Mesodermal cell (in vitro differentiated cells): ENCODE data around the gene POLR2J. TPM values are rescaled to one million over a fixed set of nuclear protein-coding genes. Genes with fewer than 3 reads are reported as not detected.
"Not testable (repeated sequence)": the region's sequence is repeated elsewhere in the genome, so short reads cannot be mapped to it uniquely, and the experiment has no call there.

ENCODE experiments used
- H3K27ac ChIP-seq: 2 replicates; pipeline ENCODE4 v1.7.0; 2013; ENCODE audit warnings: mild to moderate bottlenecking, low read depth, low read length, moderate library complexity; ENCODE audit not compliant: severe bottlenecking
- H3K36me3 ChIP-seq: 2 replicates; pipeline ENCODE4 v1.7.1; 2013; ENCODE audit warnings: mild to moderate bottlenecking, low read length, moderate library complexity; ENCODE audit not compliant: control insufficient read depth, insufficient read depth
- H3K4me1 ChIP-seq: one replicate; pipeline ENCODE4 v1.7.1; 2013; ENCODE audit warnings: mild to moderate bottlenecking, low read length; ENCODE audit not compliant: insufficient read depth, control insufficient read depth, poor library complexity, severe bottlenecking
- H3K4me3 ChIP-seq: 2 replicates; pipeline ENCODE4 v1.7.0; 2013; ENCODE audit warnings: low read length, control low read depth, mild to moderate bottlenecking; ENCODE audit not compliant: insufficient read depth, poor library complexity, severe bottlenecking; ENCODE audit errors: extremely low read depth
- H3K9me3 ChIP-seq: 2 replicates; pipeline ENCODE4 v1.7.1; 2013; ENCODE audit warnings: mild to moderate bottlenecking, low read length, moderate library complexity; ENCODE audit not compliant: control insufficient read depth
- WGBS, 2 experiments: methylation state at CpG; one replicate each; pipeline ENCODE4 v1.1.5; 2013; ENCODE audit warnings: missing lambda C conversion rate in 2 of 2; ENCODE audit not compliant: insufficient coverage in 2 of 2; 5-methylcytosine and 5-hydroxymethylcytosine counted together
- polyA plus RNA-seq, 2 experiments: library from polyadenylated mRNA; stranded (reverse); fragments of 50-300 nt; gene quantifications; one replicate each; pipeline ENCODE4 v1.2.3, GENCODE V29; 2013

POLR2J gene
- polyA plus RNA-seq (2013, experiment 1 of 2) = 78.0 TPM
- 70.1 TPM for polyA plus RNA-seq (2013, experiment 2 of 2)

DNA sequence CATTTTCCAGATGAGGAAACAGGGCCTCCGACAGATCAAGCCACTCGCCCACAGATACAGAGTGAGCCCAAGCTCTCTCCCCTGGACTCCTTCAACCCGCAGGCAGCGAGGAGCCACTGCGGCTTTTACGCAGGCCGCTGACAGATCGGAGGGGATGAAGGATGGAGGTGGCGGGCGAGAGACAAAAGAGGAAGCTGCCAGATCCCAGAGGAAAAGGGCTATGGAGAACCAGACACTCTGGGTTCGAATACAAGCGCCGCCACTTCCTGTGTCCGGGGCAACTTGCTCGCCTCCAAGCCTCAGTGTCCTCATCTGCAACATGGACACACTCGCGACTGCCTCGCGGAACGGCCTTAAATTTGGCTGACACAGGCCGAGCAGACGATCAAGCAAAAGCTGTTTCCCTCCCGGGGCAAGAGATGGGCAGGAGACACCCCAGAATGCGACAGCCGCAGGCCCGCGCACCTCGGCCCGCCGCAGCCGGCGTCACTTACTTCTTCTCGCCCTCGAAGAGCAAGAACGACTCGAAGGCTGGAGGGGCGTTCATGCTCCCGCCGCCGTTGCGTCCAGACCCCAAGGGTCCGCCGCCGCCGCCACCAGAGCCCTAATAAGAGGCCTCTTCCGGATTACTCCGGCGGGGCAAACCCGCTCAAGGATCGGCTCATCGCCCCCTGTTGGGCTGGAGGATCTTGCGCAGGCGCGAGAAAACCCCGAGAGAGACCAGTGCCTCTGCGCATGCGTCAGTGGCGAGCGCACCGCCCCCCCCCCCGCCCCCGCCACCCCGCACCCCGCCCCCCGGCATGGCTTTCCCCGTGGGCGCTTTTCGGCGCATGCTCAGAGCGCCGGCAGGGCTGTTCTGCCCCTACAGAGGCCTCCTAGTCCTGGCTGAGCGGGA is at the start of gene POLR2J:
Gene POLR2J, minus strand, starts transcription at position 609 of the 895 bp plus-strand sequence. Its CDS starts 62 bp downstream, at position 547.
- H3K27ac ChIP-seq, H3K9me3 ChIP-seq, H3K36me3 ChIP-seq, H3K4me1 ChIP-seq: not testable (repeated sequence)
- 0% methylated on average over 5 of the region's 72 CpGs; no CpG with 5 or more reads in 1 of the 2 experiments for WGBS, 2 experiments
- peak within 1 kb of the TSS; percentile 33 for H3K4me3 ChIP-seq

DNA sequence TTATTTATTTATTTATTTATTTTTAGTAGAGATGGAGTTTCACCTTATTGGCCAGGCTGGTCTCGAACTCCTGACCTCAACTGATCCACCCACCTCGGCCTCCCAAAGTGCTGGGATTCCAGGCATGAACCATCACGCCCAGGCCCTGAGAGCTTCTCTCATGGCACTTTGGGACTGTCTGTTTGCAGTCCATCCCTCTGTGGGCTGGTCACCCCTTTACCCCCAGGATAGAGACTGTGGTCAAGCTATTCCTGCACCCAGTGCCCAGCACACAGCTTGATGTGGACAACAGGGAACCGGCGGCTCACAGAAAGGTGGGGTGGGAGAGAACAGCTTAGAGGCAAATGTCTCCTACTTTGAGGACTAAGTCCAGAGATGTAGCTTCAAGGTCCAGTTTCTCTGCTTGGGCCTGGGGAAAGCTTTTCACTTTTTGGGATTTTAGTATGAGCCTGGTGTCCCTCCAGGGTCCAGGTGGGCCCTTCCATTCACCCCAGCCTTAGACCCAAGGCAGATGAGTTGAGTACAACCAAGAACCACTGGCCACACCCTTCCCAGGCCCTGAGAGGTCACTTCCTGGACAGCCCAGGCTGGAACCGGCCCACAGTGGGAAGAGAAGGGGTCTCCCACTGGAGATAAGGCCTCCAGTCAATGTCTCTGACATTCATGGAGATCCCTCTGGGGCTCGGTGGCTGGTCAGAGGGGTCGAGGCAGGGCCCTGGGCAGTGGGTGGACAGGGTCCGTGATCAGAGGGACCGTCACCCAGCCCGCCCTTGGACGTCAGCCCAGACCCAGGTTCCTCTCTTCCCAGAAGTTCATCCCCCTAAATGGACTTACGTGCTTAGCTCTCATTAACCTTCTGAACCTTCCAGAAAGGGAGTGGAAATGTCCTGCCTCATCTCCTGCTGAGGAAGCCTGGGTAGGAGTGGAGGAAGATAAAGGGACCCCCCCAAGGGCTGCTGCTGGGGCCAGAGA is 49.4 kb upstream of the POLR2J start:
- WGBS, 2 experiments = no CpG with 5 or more reads among the region's 13 CpGs
- H3K9me3 ChIP-seq, H3K4me3 ChIP-seq, H3K4me1 ChIP-seq, H3K36me3 ChIP-seq, H3K27ac ChIP-seq: not testable (repeated sequence)

DNA sequence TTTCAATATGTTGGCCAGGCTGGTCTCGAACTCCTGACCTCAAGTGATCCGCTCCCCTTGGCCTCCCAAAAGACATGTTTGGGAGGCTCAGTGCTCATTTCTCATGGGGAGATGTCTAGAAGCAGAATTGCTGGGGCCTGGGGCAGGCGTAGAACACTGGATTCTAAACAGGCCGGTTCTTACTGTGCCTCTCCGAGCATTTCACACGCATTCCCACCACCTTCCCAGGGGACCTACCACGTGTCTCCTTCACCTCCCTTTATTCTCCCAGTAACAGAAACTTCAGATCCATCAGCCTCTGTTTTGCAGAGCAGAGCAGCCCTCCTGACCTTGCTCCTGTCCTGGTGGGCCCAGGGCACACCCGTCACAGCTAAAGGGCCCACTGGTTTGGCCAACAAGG is 48.5 kb upstream of the POLR2J start:
- H3K4me1 ChIP-seq, H3K27ac ChIP-seq, H3K9me3 ChIP-seq, H3K4me3 ChIP-seq, H3K36me3 ChIP-seq: not testable (repeated sequence)
- no CpG with 5 or more reads among the region's 8 CpGs for WGBS, 2 experiments

DNA sequence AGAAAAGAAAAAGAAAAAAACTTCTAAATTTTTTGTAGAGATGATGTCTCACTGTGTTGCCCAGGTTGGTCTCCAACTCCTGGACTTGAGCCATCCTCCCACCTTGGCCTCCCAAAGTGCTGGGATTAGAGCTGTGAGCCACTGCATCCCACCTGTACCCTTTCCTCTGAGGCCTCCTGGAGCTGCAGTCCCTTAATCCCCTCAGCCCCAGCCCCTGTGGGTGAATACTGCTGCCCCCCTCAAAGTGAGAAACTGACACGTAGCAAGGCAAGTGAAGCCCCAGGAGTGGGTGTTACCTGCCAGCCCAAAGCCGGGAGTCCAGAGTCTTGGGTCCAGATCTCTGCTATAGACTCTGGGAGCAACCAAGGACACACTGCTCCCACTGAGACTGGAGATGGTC is 46.1 kb upstream of the POLR2J start:
- no CpG with 5 or more reads among the region's 2 CpGs for WGBS, 2 experiments
- H3K9me3 ChIP-seq, H3K4me3 ChIP-seq: not testable (repeated sequence)

DNA sequence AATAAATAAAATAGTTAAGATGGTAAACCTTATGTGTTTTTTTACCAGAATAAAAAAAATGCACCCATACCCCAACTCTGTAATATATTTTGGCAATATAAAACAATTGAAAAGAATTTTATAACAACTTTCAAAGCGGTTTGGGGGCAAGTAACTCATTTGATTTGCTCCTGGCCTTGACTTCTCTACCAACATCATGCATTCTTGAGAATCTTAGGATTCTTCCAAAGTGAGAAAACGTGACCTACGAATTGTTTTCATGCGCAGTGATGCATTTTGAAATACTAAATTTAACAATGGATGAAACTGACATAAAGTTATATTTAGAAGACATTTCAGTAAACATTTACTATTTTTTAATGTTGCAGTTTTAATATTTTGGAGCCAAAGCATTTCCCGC is 42.1 kb upstream of the POLR2J start:
- H3K4me3 ChIP-seq, H3K4me1 ChIP-seq, H3K36me3 ChIP-seq, H3K27ac ChIP-seq, H3K9me3 ChIP-seq: not testable (repeated sequence)
- no CpG with 5 or more reads among the region's 5 CpGs for WGBS, 2 experiments

More for the DNA sequence above, 46.1 kb upstream of the POLR2J start:
- not testable (repeated sequence) for H3K4me1 ChIP-seq, H3K36me3 ChIP-seq, H3K27ac ChIP-seq

DNA sequence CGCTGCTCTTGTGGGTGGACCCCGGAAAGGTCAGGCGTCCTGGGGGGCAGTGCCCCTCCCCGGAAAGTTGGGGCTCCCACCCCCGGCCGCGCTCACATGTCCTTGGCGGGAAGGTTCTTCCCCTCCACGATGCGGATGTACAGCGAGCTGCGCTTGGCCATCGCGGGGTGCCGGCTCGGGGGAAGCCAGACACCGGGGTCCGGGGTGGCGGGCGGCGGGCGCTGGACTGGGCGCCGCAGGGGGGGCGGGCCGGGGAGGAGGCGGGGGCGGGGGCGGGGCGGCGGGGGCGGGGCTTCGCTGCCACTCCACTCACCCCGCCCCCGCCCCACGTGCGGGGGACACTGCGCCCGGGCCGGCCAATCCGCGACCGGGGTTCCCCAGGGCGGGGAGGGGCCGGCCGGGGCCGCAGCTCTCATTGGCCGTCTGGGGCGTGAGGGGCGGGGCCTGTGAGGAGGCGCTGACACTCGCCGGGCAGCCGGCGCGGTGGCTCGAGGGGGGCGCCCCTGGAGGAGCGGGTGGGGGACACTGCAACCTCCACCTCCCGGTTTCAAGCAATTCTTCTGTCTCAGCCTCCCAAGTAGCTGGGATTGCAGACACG is 38.9 kb upstream of the POLR2J start, which contains the start of gene RASA4B:
Gene RASA4B, minus strand, starts transcription at position 228 of the 598 bp plus-strand sequence. Its CDS starts 67 bp downstream, at position 161.
- not testable (repeated sequence) for H3K9me3 ChIP-seq, H3K4me1 ChIP-seq, H3K27ac ChIP-seq, H3K4me3 ChIP-seq, H3K36me3 ChIP-seq
- no CpG with 5 or more reads among the region's 61 CpGs for WGBS, 2 experiments

DNA sequence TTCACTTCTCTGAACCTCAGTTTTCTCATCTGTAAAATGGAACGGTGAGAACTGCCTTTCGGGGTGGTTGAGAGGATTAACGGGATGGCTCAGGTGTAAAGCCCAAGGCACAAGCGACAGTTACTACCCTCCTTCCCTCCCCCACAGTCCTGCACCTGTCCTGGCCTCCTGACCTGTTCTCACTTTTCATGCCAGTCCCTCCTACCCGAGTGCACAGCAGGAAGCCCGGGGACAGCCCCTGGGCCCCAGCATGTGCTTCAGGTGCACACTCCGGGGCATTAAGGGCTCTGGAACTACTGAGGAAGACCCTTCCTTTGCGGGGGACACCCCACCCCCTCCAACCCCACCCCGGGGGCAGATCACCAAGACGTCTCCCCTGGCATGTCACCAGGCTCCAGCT is 38.2 kb upstream of the POLR2J start:
- H3K9me3 ChIP-seq, H3K36me3 ChIP-seq, H3K4me3 ChIP-seq, H3K27ac ChIP-seq, H3K4me1 ChIP-seq: not testable (repeated sequence)
- no CpG with 5 or more reads among the region's 10 CpGs for WGBS, 2 experiments

DNA sequence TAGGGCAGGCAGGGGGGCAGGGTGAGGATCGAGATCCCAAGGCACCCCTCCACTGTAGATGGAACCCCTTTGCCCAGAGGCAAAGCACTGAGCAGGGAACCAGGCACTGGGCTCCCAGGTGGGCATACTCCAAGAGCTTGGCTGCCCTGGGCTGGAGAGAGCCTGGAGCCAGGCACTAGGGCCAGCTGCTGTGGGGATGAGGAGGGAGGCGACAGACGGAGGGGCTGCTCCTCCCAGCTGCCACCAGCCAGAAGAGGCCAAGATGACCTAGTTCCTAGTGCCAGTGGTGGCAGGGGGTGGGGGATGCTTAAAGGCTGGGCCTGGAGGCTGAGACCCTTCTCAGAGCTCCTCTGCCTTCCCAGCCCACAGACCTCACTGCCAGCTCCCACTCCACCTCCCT is 37.2 kb upstream of the POLR2J start:
- no CpG with 5 or more reads among the region's 3 CpGs for WGBS, 2 experiments
- not testable (repeated sequence) for H3K4me1 ChIP-seq, H3K4me3 ChIP-seq, H3K36me3 ChIP-seq, H3K27ac ChIP-seq, H3K9me3 ChIP-seq

DNA sequence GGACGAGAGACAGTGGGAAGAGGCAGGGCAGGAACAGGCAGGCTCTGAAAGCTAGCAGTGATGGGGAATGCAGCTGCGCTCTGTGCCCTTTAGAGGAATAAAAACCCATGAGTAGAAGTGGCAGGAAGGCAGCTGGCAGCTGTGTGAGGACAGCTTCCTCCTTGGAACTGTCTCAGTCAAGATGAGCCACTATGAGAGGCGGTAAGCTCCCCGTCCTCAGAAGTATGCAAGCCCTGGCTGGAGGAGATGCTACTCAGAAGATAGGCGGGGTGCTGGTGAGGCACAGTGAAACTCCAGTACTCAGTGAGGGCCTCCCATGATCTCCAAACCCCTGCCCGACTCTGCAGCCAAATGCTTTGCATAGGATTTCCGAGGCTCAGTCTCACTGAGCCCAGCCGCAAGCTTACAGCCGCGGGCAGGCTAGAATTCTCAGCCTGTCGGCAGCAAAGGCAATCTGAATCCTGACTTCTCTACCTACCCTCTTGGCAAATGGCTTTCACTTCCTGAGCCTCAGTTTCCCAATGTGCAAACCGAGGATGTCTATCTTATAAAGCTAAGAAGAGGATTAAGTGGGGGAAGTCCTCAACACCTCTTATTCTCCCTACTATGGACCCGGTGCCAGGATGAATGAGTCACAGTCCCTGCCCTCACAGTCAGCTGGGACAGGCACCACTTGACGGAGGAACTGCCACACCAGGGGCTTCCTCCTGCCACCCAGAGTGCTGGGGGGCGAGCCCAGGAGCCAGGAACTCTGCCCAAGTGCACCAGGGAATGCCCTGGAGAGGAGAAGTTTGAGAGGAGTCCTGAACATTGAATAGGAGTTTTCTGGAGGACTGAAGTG is 36.4 kb upstream of the POLR2J start:
- not testable (repeated sequence) for H3K27ac ChIP-seq, H3K9me3 ChIP-seq, H3K4me1 ChIP-seq, H3K36me3 ChIP-seq, H3K4me3 ChIP-seq
- WGBS, 2 experiments = no CpG with 5 or more reads among the region's 15 CpGs
